HG03280 (cell line): ENCODE data around the gene HSD17B12.
A peak's percentile ranks its signal among the peaks of the same experiment; 100 is the strongest.
"Not testable (repeated sequence)": the region's sequence is repeated elsewhere in the genome, so short reads cannot be mapped to it uniquely, and the experiment has no call there.

Source experiments
- ATAC-seq: cut with Tn5 transposase; IDR thresholded peaks from one replicate; pipeline ENCODE4 v1.9.1; 2021; ENCODE audit warnings: mild to moderate bottlenecking, moderate library complexity; ENCODE audit not compliant: unreplicated experiment

The HSD17B12 gene

GRCh38 chr11:43680521-43681400 is at the start of gene HSD17B12:
Gene HSD17B12 (plus strand): TSS chr11:43680738. CDS start chr11:43680828, 90 bp downstream.
- peak; percentile 98 for ATAC-seq

GRCh38 chr11:43631732-43632131 is 48.8 kb upstream of the HSD17B12 start:
- ATAC-seq: no peak

- ATAC-seq: no peak
Measured at GRCh38 chr11:43632181-43632580, 48.4 kb upstream of the HSD17B12 start.

- ATAC-seq: no peak
Measured at GRCh38 chr11:43638717-43639116, 41.8 kb upstream of the HSD17B12 start.

- ATAC-seq: no peak
Measured at GRCh38 chr11:43639224-43639623, 41.3 kb upstream of the HSD17B12 start.

- no peak for ATAC-seq
Measured at GRCh38 chr11:43639920-43640319, 40.6 kb upstream of the HSD17B12 start.

GRCh38 chr11:43643898-43644620 is 36.5 kb upstream of the HSD17B12 start:
- ATAC-seq: peak; percentile 99

GRCh38 chr11:43644621-43645299 is 35.8 kb upstream of the HSD17B12 start:
- ATAC-seq: peak; percentile 7

- no peak for ATAC-seq
Measured at GRCh38 chr11:43646767-43647166, 33.8 kb upstream of the HSD17B12 start.

GRCh38 chr11:43648888-43649287 is 31.6 kb upstream of the HSD17B12 start:
- ATAC-seq: no peak

GRCh38 chr11:43649501-43649900 is 31.0 kb upstream of the HSD17B12 start:
- no peak for ATAC-seq

GRCh38 chr11:43649921-43650320 is 30.6 kb upstream of the HSD17B12 start:
- no peak for ATAC-seq

GRCh38 chr11:43663018-43663417 is 17.5 kb upstream of the HSD17B12 start:
- ATAC-seq: not testable (repeated sequence)

GRCh38 chr11:43664295-43664694 is 16.2 kb upstream of the HSD17B12 start:
- ATAC-seq: no peak

- not testable (repeated sequence) for ATAC-seq
Measured at GRCh38 chr11:43671284-43671683, 9.3 kb upstream of the HSD17B12 start.

GRCh38 chr11:43674560-43674959 is 6.0 kb upstream of the HSD17B12 start:
- no peak for ATAC-seq

- no peak for ATAC-seq
Measured at GRCh38 chr11:43676933-43677332, 3.6 kb upstream of the HSD17B12 start.

GRCh38 chr11:43681401-43681942 is 934 bp downstream of the HSD17B12 start:
- ATAC-seq: no peak

- not testable (repeated sequence) for ATAC-seq
Measured at GRCh38 chr11:43682081-43682480, 1.5 kb downstream of the HSD17B12 start.

GRCh38 chr11:43685440-43685839 is 4.9 kb downstream of the HSD17B12 start:
- no peak for ATAC-seq

- no peak for ATAC-seq
Measured at GRCh38 chr11:43686207-43686606, 5.7 kb downstream of the HSD17B12 start.
